Umbilical cord (tissue), 2 donors: ENCODE measurements around the gene APOL1. TPM values are rescaled to one million over a fixed set of nuclear protein-coding genes. Genes with fewer than 3 reads are reported as not detected.

Experiments used
- DNase-seq: peaks from one replicate; pipeline ENCODE4 v3.0.0-alpha.2; 2015; ENCODE audit warnings: low spot score
- total RNA-seq: library from RNA; depleted of rRNA; stranded (reverse); fragments of >200 nt; gene quantifications from one replicate; pipeline ENCODE4 v1.2.3, GENCODE V29; 2014; ENCODE audit warnings: low replicate concordance; ENCODE audit not compliant: insufficient read depth

The APOL1 gene
- total RNA-seq, 1 donor from 2014 or later = 5.8 TPM

DNA sequence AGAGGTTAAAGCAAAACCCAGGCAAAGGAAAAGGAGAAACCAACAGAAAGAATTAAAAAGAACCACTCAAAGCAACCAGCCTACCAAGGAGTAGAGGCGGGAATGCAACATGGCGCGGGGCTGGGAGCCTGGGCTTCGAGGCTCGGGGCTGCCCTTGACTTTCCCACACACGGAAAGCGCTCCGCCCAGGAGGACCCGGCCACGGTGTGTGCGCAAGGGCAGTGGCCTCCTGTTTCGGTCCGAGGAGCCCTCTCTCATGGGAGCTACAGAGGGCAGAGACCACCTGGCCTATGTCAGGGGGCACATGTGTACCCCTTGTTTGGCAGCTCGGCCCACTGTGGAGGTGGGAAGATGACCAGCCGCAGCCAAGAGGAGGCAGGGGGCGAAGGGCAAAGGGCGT is 55.9 kb downstream of the APOL1 start:
- no peak for DNase-seq

DNA sequence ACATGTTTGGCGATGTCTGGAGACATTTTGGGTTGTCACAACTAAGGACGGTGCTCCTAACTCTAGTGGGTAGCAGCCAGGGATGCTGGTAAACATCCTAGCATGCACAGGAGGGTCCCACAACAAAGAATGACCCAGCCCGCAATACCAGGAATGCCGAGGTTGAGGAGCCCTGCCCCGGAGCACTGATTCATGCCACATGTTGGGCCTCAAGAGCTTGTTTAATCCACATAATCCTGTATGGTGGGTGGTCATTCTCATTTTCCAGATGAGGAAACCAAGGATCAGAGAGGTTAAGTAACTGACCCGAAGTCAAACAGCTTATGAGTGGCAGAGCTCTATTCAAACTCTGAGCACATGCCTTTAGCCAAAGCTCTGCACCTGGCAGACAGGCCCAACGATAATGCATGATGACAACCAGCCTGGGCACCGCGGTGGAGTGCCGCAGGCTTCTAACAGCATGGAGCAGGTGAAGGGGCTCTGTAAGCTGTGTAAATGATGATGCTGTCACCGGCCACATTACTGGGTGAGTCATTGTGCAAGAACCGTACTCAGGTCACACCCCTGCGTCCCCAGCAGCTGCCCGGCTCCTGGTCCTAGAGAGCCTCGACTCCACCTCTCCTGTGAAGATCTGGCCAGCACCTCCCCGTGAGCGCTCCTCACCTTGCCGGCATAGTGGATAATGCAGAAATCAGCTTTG is 58.6 kb downstream of the APOL1 start:
- DNase-seq = no peak

DNA sequence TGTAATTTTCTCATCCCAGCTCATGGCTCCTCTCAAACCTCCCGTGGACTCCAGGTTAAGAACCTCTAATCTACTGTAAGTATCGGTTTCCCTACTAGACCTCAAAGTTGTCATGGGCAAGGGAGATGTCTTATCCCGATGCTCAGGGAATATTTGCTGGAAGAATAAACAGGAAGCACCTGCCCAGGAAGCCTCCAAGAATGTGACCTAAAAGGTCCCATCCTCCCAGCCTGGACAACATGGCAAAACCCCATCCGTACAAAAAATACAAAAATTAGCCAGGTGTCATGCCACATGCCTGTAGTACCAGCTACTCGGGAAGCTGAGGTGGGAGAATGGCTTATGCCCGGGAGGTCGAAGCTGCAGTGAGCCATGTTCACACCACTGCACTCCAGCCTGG is 62.4 kb downstream of the APOL1 start:
- no peak for DNase-seq

- no peak for DNase-seq
Observed at GRCh38 chr22:36316419-36316818, 63.5 kb downstream of the APOL1 start.

Other genes starting within 250 kb of the APOL1 start
- gene RBFOX2, start 224.3 kb upstream of the APOL1 start, total RNA-seq = 203 TPM
- gene APOL3, start 92.4 kb upstream of the APOL1 start, total RNA-seq = 8.9 TPM
- 3.9 TPM for gene APOL4, start 51.3 kb upstream of the APOL1 start, total RNA-seq
- gene APOL2, start 13.6 kb upstream of the APOL1 start, total RNA-seq = 26.5 TPM
- 425 TPM for gene MYH9, start 134.8 kb downstream of the APOL1 start, total RNA-seq
- 15.2 TPM for gene TXN2, start 228.5 kb downstream of the APOL1 start, total RNA-seq